Omental fat pad (tissue), 4 donors: ENCODE data around the gene ZBTB21. TPM values are rescaled to one million over a fixed set of nuclear protein-coding genes. Genes with fewer than 3 reads are reported as not detected.

Source experiments
- ATAC-seq: fragments of 150-250 bp; one replicate; pipeline ENCODE4 v1.9.1; 2016; ENCODE audit warnings: mild to moderate bottlenecking, moderate library complexity; ENCODE audit not compliant: low FRiP score
- DNase-seq: peaks from one replicate; pipeline ENCODE4 v3.0.0-alpha.2; 2019; ENCODE audit warnings: low spot score
- total RNA-seq, 4 donors: library from RNA; depleted of rRNA; stranded (reverse); fragments of >200 nt; gene quantifications; one replicate each; pipeline ENCODE4 v1.1.0, GENCODE V29; 2016
- TF ChIP-seq, protein P1 (sequence below), 3 donors: fragments of 450-650 bp; IDR thresholded peaks; one replicate each; pipeline ENCODE4 v1.5.1; 2016 to 2017; ENCODE audit warnings: antibody characterized with exemption in 3 of 3, mild to moderate bottlenecking in 3 of 3, moderate library complexity in 2 of 3

The ZBTB21 gene
- total RNA-seq, 4 donors from 2014 or later = 11.6 to 27.8 (median 18.9) TPM

DNA sequence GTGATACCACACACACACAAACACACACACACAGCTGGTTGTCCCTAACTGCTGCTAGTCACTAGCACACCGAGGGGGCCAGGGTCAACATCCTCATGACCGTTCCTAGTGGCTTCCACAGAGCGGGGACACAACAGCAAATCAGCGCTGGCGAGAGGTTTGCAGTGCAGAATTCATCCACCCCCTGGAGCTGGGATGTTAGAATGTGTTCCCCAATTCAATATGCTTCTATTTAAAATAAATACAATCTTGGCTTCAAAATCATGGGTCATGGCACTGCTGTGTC is 40.1 kb downstream of the ZBTB21 start:
- DNase-seq (no peak), ATAC-seq (no peak)
- TF ChIP-seq, protein P1, sequence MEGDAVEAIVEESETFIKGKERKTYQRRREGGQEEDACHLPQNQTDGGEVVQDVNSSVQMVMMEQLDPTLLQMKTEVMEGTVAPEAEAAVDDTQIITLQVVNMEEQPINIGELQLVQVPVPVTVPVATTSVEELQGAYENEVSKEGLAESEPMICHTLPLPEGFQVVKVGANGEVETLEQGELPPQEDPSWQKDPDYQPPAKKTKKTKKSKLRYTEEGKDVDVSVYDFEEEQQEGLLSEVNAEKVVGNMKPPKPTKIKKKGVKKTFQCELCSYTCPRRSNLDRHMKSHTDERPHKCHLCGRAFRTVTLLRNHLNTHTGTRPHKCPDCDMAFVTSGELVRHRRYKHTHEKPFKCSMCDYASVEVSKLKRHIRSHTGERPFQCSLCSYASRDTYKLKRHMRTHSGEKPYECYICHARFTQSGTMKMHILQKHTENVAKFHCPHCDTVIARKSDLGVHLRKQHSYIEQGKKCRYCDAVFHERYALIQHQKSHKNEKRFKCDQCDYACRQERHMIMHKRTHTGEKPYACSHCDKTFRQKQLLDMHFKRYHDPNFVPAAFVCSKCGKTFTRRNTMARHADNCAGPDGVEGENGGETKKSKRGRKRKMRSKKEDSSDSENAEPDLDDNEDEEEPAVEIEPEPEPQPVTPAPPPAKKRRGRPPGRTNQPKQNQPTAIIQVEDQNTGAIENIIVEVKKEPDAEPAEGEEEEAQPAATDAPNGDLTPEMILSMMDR (IDR thresholded peaks at IDR 0.05) = no peak

GRCh38 chr21:41967708-41968107 is 42.5 kb downstream of the ZBTB21 start:
- TF ChIP-seq, protein P1 (IDR thresholded peaks at IDR 0.05) = no peak
- no peak for DNase-seq
- ATAC-seq = no peak

GRCh38 chr21:41966872-41967621 is 43.1 kb downstream of the ZBTB21 start:
- no peak for ATAC-seq

GRCh38 chr21:41966041-41966833 is 43.9 kb downstream of the ZBTB21 start:
- TF ChIP-seq, protein P1 (IDR thresholded peaks at IDR 0.05) = no peak
- ATAC-seq = no peak
- no peak for DNase-seq

More at GRCh38 chr21:41966872-41967621, 43.1 kb downstream of the ZBTB21 start:
- TF ChIP-seq, protein P1 (IDR thresholded peaks at IDR 0.05) = no peak
- no peak for DNase-seq

- TF ChIP-seq, protein P1 (IDR thresholded peaks at IDR 0.05) = no peak
- DNase-seq (no peak), ATAC-seq (no peak)
Measured at GRCh38 chr21:41965461-41966013, 44.6 kb downstream of the ZBTB21 start.

GRCh38 chr21:41965045-41965444 is 45.1 kb downstream of the ZBTB21 start:
- TF ChIP-seq, protein P1 (IDR thresholded peaks at IDR 0.05) = no peak
- DNase-seq (no peak), ATAC-seq (no peak)
